GM19240 (cell line): ENCODE measurements around the gene METTL15.
"Not testable (repeated sequence)": the region's sequence is repeated elsewhere in the genome, so short reads cannot be mapped to it uniquely, and the experiment has no call there.

Experiments used
- DNase-seq: peaks from one replicate; pipeline ENCODE4 v3.0.0; 2011; ENCODE audit warnings: low spot score; ENCODE audit not compliant: insufficient read length

The METTL15 gene

GRCh38 chr11:28195449-28195848 lies 87.3 kb downstream of the METTL15 start:
- DNase-seq = no peak

DNA sequence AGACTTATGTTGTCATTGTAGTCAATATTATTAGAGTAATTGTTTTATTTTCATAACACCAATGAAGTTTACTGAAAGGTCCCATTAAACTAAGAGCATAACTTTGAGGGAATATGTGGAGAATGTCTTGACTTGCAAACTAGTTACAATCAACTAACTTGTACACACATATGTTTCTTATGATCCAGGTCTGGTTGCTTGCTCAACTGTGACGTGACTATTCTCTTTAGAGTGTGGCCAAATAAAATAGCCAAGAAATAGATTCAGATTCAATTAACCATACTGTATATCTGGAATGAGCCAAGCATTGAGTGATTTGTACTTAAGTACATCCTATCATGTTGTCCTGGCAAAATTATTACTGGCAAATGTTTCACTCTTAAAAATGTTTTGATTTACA lies 101.7 kb downstream of the METTL15 start:
- no peak for DNase-seq

DNA sequence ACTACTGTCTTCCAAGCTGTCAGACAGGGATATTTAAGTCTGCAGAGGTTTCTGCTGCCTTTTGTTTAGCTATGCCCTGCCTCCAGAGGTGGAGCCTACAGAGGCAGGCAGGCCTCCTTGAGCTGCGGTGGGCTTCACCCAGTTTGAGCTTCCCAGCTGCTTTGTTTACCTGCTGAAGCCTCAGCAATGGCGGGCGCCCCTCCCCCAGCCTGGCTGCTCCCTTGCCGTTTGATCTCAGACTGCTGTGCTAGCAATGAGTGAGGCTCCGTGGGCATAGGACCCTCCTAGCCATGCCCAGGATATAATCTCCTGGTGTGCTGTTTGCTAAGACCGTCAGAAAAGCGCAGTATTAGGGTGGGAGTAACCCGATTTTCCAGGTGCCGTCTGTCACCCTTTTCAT lies 113.9 kb downstream of the METTL15 start:
- DNase-seq = not testable (repeated sequence)

DNA sequence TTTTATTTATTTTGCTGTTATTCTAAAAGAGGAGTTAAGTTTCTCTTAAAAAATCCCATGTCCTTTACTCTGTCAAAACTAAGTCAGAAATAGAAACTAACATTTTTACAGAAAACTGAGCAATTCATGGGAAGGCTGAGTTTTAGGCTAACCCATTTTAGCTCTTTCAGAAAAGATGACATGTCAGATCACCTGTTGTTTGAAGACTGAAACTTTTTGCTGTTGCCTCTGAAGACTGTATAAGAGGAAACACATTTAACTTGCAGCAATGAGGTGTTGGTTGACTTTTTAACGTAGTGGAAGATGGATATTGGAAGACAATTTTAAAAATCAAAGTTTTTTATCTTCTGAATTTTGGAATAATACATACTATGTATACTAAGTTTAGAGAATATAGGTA lies 115.4 kb downstream of the METTL15 start:
- no peak for DNase-seq

GRCh38 chr11:28223994-28224393 lies 115.8 kb downstream of the METTL15 start:
- no peak for DNase-seq

DNA sequence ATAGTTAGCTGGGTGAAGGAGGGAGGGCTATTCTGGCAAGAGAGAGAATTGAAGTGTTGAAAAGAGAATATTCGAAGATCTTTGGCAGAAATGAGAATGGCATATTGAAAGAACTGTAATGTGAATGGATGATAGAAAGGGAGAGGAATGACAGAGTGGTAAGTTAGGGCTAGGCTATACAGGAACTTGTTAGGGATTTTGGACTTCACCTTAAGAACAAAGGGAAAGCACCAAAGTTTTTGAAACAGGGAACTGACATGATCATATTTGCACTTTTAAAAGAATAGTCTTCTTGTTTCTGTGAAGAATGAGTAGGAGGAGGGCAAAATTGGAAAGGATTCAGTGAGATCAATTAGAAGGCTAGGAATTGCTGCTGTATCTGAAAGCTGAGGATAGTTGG lies 119.3 kb downstream of the METTL15 start:
- DNase-seq = no peak

DNA sequence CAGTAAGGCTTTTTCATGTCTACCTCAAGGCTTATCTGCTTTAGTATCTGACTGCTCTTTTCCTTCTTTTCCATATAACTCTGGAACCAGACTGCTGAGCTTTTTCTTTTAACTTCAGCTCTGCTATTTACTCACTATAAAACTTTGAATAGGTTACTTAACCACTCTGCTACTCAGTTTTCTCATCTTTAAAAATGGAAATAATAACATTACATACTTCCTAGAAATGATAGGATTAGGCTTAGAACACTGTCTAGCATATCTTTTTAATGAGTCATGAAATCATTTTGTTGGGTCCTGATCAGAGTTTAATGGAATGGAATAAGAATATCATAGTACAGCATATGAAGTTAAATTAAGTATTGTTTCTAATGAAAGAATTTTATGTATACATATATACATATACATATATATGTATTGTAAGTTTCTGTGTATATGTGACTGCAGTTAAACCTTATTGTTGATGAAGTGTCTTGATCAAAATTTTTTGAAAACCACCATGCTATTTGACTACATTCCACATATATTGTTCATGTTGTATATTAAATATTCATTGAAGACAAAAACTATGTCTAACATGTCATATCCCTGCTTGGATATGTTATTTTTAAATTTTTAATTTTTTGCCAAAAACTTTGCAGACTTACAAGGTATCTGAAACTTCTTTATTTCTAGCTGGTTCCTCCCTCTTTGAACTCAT lies 120.2 kb downstream of the METTL15 start:
- no peak for DNase-seq

- no peak for DNase-seq
Measured at GRCh38 chr11:28231475-28231874, 123.3 kb downstream of the METTL15 start.

- DNase-seq = no peak
Measured at GRCh38 chr11:28232649-28233048, 124.5 kb downstream of the METTL15 start.

DNA sequence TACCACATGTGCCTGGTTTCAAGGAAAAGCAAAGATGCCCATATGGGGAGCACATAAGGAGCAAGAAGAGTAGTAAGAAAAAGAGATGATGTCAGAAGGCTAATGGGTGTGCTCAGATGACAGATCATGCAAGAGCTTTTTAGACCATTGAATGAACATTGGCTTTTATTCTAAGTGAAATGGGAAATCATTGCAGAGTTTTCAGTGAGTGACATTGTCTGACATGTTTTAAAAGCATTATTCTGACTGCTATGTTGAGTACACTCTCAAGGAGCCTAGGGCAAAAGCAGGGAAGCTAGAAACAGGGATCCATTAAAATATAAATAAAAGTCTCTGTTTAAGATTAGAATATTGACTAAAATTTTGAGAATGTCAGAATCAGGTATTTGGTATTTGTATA lies 133.6 kb downstream of the METTL15 start:
- no peak for DNase-seq

DNA sequence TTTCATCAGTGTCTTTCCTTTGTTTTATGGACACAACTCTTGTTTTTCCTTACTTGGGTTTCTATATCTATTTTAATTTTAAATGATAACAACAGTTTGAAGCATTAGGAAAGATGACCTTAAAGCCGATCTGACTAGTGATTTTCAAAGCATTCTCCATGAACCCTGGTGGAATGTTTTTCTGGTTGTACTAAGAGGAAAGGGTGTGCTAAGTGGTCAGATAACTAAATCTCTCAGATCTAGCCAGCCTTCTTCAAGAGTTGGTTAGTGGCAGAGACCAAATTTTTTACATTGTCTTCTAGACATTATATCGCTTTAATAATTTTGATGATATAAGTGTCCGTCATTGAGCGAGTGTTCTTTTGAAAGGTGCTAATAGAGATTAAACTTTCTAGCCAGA lies 134.4 kb downstream of the METTL15 start:
- DNase-seq = no peak

DNA sequence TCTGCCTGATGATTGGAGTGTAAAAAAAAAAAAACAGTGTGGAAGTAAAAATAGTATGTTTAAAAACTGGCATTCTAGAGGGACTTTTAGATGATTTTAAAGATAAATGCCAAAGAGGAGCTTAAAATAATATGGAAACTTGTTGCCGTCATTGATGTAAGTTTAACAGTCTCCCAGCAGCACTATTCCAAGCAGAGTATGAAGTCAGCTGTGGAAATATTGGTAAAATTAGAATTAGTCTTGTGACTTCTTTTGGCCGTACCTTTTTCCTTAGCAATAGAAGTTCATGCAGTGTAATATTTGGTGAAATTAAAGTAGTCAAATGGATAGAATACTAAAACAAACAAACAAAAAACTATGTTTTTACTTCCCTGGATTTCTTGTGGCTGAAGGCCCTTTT lies 134.9 kb downstream of the METTL15 start:
- DNase-seq = no peak

DNA sequence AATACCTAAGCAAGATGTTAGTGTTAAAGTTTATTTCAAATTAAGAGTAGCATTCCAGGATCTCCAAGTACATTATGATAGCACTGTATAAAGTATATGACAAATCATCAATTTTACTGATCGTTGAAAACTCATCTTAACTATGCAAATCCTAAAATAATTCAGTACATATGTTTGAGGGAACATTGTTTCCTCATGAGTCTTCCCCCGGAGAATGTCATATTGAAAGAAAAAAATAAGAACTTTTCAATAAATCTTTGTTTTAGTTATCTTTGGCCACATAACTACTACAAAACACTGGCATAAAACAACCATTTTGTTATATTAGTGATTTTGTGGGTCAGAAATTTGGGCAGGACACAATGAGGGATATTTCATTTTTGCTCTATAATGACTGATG lies 135.4 kb downstream of the METTL15 start:
- DNase-seq = no peak

- DNase-seq = no peak
Measured at GRCh38 chr11:28245131-28245530, 136.9 kb downstream of the METTL15 start.

GRCh38 chr11:28250192-28250591 lies 142.0 kb downstream of the METTL15 start:
- DNase-seq = no peak

- no peak for DNase-seq
Measured at GRCh38 chr11:28251257-28251656, 143.1 kb downstream of the METTL15 start.

DNA sequence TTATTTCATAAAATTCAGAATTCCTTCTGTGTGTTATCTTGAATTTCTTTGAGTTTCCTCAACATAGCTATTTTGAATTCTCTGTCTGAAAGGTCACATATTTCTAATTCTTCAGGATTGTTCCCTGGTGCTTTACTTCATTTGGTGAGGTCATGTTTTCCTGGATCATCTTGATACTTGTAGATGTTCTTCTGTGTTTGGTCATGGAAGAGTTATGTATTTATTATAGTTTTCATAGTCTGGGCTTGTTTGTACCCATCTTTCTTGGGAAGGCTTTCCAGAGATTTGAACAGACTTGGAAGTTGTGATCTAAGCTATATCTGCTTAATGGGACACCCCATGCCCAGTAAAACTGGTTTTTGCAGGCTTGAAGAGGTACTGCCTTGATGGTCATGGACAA lies 149.6 kb downstream of the METTL15 start:
- no peak for DNase-seq

GRCh38 chr11:28259177-28259843 lies 151.1 kb downstream of the METTL15 start:
- no peak for DNase-seq

DNA sequence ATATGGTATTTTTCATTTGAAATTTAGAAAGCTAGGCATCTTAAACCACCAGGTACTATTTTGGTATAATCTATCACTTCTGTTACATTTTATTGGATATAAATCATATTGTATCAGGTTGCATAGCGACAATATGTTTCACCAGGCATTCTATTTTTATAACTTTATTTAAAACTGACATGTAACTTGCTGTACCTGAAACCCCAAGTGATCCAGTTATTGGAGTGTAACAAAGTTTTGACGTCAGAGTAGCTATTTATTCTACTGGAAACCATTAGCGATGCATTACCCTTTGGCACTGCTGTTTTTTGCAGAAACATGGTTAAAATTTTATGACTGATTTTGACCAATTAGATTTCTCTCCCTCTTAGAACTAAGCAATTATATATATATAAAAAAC lies 160.7 kb downstream of the METTL15 start:
- no peak for DNase-seq

DNA sequence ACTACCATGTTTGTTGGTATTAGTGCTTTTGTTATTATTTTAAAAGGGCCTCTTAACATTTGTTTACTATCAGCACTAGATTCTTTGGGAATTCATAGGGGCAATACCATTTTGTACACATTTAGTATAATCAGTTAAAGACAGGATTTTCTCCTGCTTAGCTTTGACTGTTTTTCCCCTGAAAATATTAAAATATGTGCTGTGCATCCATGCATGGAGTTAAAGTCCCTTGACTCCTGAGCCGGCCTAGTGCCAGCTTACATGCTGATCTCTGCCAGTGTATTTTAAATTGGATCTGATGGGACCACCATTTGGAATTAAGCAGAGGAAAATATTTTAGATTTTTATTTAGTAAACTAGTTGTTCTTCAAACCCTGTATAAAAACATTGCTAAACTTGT lies 161.4 kb downstream of the METTL15 start:
- DNase-seq = no peak

- not testable (repeated sequence) for DNase-seq
Measured at GRCh38 chr11:28272247-28272646, 164.1 kb downstream of the METTL15 start.

GRCh38 chr11:28274216-28274615 lies 166.0 kb downstream of the METTL15 start:
- no peak for DNase-seq

- DNase-seq = no peak
Measured at GRCh38 chr11:28284196-28284595, 176.0 kb downstream of the METTL15 start.
